ENCODE data around the gene ENPP6.

GRCh38 chr4:184111233-184111832 is 106.3 kb downstream of the ENPP6 start:
- TF ChIP-seq, protein P1, sequence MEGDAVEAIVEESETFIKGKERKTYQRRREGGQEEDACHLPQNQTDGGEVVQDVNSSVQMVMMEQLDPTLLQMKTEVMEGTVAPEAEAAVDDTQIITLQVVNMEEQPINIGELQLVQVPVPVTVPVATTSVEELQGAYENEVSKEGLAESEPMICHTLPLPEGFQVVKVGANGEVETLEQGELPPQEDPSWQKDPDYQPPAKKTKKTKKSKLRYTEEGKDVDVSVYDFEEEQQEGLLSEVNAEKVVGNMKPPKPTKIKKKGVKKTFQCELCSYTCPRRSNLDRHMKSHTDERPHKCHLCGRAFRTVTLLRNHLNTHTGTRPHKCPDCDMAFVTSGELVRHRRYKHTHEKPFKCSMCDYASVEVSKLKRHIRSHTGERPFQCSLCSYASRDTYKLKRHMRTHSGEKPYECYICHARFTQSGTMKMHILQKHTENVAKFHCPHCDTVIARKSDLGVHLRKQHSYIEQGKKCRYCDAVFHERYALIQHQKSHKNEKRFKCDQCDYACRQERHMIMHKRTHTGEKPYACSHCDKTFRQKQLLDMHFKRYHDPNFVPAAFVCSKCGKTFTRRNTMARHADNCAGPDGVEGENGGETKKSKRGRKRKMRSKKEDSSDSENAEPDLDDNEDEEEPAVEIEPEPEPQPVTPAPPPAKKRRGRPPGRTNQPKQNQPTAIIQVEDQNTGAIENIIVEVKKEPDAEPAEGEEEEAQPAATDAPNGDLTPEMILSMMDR (conservative IDR thresholded peaks at IDR 0.05; ENCODE audit: low read depth, low read length), result no peak
- no peak for TF ChIP-seq EZH2 (IDR thresholded peaks at IDR 0.05; ENCODE audit: borderline replicate concordance, low read depth, low read length, poor library complexity, severe bottlenecking)
